NCI-H2029 (cell line): ENCODE measurements around the gene BCAP31.
"Not testable (repeated sequence)": the region's sequence is repeated elsewhere in the genome, so short reads cannot be mapped to it uniquely, and the experiment has no call there.

Experiments used
- DNase-seq: peaks from one replicate; lab custom pipeline; 2025; lab: John Stamatoyannopoulos, UW

The BCAP31 gene

DNA sequence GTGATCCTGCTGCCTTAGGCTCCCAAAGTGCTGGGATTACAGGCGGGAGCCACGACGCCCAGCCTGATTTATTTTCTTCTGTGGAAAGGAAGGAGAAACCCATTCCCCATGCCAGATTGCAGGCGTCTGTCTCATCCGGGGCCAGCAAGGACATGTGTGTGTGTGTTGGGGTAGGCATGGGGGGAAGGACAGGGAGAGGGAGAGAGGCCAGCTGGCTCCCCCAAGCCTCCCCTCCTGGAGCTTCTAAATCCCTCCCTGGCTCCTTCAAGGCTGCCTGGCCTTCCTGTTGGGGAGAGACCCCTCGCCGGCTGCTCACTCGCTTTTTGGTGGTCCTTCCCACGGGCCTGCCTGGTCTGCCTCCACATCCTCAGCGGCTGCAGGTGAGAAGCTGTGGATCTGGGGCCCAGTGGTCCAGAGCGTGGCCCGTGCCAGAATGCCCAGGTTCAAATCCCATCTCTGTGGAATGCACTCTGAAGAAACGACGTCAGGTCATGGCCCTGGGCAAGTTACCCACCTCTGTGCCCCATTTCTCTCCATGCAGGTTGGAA lies 38.5 kb upstream of the BCAP31 start:
- DNase-seq = no peak

DNA sequence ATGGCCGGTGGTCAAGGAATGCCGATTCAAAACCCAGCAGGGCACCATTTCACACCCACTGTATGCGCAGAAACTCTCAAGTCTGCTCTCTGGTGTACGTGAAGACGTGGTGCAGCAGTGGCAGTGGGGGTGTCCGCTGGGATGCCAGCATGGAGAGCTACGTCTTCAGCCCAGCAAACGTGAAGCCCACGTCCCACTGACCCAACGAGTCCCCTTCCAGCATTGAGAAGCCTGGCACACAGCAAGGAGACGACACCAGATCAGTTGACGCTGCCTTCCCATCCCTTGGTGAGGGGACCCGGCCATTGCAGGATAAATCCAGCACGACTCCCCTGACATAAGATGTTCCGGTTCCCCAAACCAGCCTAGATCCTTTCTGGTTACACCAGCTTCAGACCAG lies 37.7 kb upstream of the BCAP31 start:
- no peak for DNase-seq

DNA sequence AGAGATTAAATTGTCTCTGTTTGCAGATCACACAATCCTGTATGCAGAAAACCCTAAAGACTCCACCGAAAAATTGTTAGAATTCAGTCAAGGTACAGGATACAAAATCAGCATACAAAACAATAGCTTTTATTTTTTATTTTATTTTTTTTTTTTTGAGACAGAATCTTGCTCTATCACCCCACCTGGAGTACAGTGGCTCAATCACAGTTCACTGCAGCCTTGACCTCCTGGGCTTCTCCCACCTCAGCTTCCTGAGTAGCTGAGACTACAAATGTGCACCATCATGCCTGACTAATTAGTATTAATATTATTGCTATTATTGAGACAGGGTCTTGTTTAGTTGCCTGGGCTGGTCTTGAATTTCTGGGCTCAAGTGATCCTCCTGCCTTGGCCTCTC lies 30.9 kb upstream of the BCAP31 start:
- DNase-seq = no peak

GRCh38 chrX:153750127-153750774 lies 26.1 kb upstream of the BCAP31 start:
- no peak for DNase-seq

- not testable (repeated sequence) for DNase-seq
These were observed 24.8 kb upstream of the BCAP31 start for GRCh38 chrX:153749017-153749416.

- not testable (repeated sequence) for DNase-seq
These were observed 22.8 kb upstream of the BCAP31 start for GRCh38 chrX:153746991-153747390.

DNA sequence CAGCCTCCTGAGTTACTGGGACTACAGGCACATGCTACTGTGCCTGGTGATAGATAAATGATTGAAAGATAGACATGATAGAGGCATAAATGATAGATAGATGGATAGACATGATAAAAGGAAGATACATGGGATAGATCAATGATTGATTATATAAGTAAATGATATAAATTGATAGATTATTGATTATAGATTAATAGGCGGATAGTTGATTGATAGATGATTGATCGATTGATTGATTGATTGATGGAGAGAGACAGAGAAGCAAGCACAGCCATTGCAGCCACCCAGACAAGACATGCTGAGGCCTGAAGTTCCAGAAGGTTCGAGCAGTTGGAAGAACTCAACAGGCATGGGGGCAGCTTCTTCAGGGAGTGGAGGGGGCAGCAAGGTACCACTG lies 22.2 kb upstream of the BCAP31 start:
- no peak for DNase-seq

DNA sequence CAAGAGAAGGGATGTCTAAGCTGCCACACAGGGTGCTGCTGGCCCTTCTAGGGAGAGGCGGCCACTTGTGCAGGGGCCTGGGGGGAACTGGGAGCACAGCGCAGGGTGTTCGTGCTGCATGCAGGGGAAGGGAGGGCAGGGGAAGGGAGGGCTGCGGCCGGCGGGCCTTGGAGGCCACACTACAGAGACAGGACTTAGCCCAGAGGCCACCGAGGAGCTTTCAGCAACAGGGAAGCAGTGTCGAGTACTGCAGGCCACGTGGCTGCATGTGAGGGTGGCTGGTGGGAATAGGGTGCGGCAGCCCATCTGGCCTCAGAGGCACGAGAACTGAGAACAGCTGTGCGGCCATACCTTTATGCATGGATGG lies 20.9 kb upstream of the BCAP31 start:
- not testable (repeated sequence) for DNase-seq

GRCh38 chrX:153744210-153745066 lies 20.3 kb upstream of the BCAP31 start:
- DNase-seq = no peak

GRCh38 chrX:153743468-153744209 lies 19.5 kb upstream of the BCAP31 start:
- DNase-seq = peak; percentile 50

DNA sequence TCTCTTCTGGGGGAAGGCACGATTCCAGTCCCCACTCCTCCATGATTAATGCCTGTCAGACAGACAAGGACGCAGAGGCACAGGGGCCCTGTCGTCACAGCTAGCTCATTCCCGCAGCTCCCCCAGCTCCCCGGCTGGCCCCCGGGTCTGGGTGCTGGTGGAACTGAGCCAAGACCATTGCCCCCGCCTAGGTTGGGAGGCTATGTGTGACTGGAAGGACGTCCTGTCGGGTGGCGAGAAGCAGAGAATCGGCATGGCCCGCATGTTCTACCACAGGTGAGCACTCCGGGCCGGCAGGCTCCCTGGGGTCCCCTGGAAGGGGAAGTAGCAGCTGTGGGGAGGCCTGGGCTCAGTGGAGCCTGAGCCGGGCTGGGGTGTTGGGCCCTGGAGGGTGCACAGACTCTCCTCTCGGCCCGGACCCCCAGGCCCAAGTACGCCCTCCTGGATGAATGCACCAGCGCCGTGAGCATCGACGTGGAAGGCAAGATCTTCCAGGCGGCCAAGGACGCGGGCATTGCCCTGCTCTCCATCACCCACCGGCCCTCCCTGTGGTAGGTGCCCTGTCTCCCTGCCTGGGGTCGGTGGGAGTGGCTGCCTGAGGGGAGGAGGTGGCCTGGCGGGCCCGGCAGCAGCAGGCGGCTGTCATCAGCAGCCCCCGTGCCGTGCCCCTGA lies 18.7 kb upstream of the BCAP31 start:
- not testable (repeated sequence) for DNase-seq

GRCh38 chrX:153742111-153742510 lies 17.9 kb upstream of the BCAP31 start:
- DNase-seq = not testable (repeated sequence)

DNA sequence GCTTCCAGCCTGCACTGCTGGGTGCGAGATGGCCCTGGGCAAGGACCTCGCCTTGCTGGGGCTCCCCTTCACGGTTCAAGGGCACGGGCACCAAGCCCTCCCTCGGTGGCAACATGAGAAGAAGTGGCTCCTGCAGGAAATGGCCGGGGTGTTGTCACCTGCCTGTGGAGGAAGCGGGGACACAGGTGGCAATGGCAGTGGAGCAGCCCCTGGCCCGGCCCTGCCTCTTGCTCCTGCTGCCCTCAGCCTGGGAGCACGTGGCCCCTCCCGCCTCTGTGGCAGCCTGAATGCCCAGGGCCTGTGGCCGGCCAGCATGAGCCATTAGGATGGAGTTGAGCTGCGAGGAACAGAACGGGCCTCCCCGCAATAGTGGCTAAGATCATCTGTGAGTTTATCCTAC lies 17.3 kb upstream of the BCAP31 start:
- no peak for DNase-seq

- no peak for DNase-seq
These were observed 16.5 kb upstream of the BCAP31 start for GRCh38 chrX:153740631-153741222.

- DNase-seq = no peak
These were observed 15.7 kb upstream of the BCAP31 start for GRCh38 chrX:153739754-153740486.

DNA sequence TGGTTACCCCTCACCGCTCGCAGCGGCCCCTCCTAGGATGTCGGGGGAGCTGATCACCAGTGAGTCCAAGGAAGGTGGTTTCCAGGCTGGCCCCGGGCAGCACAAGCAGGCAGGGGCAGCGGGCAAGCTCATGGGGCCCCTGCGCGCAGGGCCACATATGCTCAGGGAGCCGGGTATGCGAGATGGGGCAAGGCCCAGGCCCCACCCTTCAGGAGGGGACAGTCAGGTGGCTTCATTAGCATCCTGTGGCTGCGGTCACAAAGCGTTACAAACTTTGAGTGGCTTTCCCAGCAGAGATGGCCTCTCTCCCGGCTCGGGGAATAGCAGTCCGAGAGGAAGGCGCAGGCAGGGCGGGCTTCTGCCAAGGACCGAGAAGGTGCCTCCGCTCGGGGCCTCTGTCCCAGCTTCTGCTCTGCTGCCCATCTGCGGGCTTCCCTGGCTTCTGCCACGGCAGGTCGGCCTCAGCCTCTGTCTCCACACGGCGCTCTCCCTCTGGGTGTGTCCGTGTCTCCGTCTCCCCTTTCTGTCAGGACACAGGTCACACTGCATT lies 13.9 kb upstream of the BCAP31 start:
- DNase-seq = no peak

- DNase-seq = no peak
These were observed 12.8 kb upstream of the BCAP31 start for GRCh38 chrX:153736871-153737441.

GRCh38 chrX:153736071-153736820 lies 12.1 kb upstream of the BCAP31 start:
- no peak for DNase-seq

DNA sequence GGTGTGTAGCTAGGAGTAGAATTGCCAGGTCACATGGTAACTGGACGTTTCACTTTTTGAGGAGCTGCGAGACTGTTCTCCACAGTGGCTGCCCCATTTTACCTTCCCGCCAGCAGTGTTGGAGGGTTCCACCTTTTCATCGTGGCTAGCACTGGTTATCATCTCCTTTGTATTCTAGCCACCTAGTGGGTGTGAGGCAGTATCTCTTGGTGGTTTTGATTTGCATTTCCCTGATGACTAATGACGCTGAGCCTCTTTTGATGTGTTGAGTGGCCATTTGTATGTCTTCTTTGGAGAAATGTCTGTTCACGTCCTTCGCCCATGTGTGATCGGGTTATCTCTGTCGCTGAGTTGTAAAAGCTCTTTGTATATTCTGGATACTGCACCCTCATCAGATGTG lies 11.1 kb upstream of the BCAP31 start:
- DNase-seq = no peak
